GM12873 (cell line): Measurements from ENCODE around the gene PTPRN2.

Experiments
- CTCF ChIP-seq: IDR thresholded peaks from 2 replicates; pipeline ENCODE4 v1.5.1; 2012; ENCODE audit warnings: low read depth, mild to moderate bottlenecking, moderate library complexity, low read length, control low read depth; ENCODE audit not compliant: insufficient read depth; ENCODE audit errors: missing control alignments

Gene PTPRN2

GRCh38 chr7:158618745-158619140 lies 31.1 kb upstream of the PTPRN2 start:
- no peak for TF ChIP-seq CTCF

- TF ChIP-seq CTCF = no peak
Measured at GRCh38 chr7:158617737-158618128, 30.1 kb upstream of the PTPRN2 start.

- TF ChIP-seq CTCF = no peak
Measured at GRCh38 chr7:158616050-158616449, 28.4 kb upstream of the PTPRN2 start.

GRCh38 chr7:158614700-158615099 lies 27.1 kb upstream of the PTPRN2 start:
- TF ChIP-seq CTCF = no peak

GRCh38 chr7:158613481-158613880 lies 25.9 kb upstream of the PTPRN2 start:
- TF ChIP-seq CTCF = no peak

- no peak for TF ChIP-seq CTCF
Measured at GRCh38 chr7:158612546-158612945, 24.9 kb upstream of the PTPRN2 start.

GRCh38 chr7:158611541-158611940 lies 23.9 kb upstream of the PTPRN2 start:
- TF ChIP-seq CTCF = no peak
